Endothelial cell (in vitro differentiated cells): Measurements from ENCODE around the gene IGFBP5. TPM values are rescaled to one million over a fixed set of nuclear protein-coding genes. Genes with fewer than 3 reads are reported as not detected.

Experiments
- DNase-seq: peaks from one replicate; pipeline ENCODE4 v3.0.0; 2021; ENCODE audit warnings: low spot score
- H3K27ac Mint-ChIP-seq: one replicate; pipeline ENCODE4 v1.8.0; 2021; ENCODE audit warnings: mixed read lengths, inconsistent platforms; ENCODE audit not compliant: unreplicated experiment
- H3K27me3 Mint-ChIP-seq: one replicate; pipeline ENCODE4 v1.8.0; 2021; ENCODE audit warnings: mild to moderate bottlenecking, moderate library complexity, mixed read lengths, inconsistent platforms; ENCODE audit not compliant: unreplicated experiment
- H3K36me3 Mint-ChIP-seq: one replicate; pipeline ENCODE4 v1.8.0; 2021; ENCODE audit warnings: mild to moderate bottlenecking, low read depth, mixed read lengths, inconsistent platforms; ENCODE audit not compliant: unreplicated experiment
- H3K4me1 Mint-ChIP-seq: one replicate; pipeline ENCODE4 v1.8.0; 2021; ENCODE audit warnings: mild to moderate bottlenecking, mixed read lengths, inconsistent platforms; ENCODE audit not compliant: unreplicated experiment
- H3K4me3 Mint-ChIP-seq: one replicate; pipeline ENCODE4 v1.8.0; 2021; ENCODE audit warnings: mild to moderate bottlenecking, mixed read lengths, inconsistent platforms; ENCODE audit not compliant: unreplicated experiment
- H3K9me3 Mint-ChIP-seq: one replicate; pipeline ENCODE4 v1.8.0; 2021; ENCODE audit warnings: mixed read lengths, inconsistent platforms; ENCODE audit not compliant: unreplicated experiment
- total RNA-seq: library from RNA; stranded (reverse); fragmentation: NEBNext Ultra II Directional; extraction: Animal tissue kit (Norgen Biotek cat#: 25700); gene quantifications from one replicate; pipeline ENCODE4 v1.2.1, GENCODE V29; 2021; ENCODE audit not compliant: unreplicated experiment
- TF ChIP-seq, protein P1 (sequence below): fragments of 200-600 bp; sonication (generic); IDR thresholded peaks from one replicate; pipeline ENCODE4 v1.5.0; 2021; ENCODE audit warnings: antibody characterized with exemption; ENCODE audit not compliant: unreplicated experiment

The IGFBP5 gene
- total RNA-seq, 1 donor from 2014 or later, result 7.2 TPM

DNA sequence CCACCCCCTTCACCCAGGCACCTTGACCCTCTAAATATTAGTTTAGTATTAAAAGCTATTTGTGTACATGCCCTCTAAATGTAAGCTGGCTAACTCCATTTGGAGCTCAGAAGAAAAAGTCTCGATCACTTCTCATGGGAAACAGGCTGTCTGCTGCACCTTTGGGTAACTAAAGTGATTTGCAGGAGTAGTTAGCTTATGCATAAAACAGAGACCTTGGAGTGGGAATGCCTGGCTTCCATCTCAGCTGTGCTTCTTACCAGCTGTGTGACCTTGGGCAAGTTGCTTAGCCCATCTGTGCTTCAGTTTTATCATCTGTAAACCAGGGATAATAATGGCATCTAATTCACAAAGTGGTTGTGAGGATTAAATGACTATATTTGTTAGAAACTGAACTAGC, 32.2 kb downstream of the IGFBP5 start:
- TF ChIP-seq, protein P1, sequence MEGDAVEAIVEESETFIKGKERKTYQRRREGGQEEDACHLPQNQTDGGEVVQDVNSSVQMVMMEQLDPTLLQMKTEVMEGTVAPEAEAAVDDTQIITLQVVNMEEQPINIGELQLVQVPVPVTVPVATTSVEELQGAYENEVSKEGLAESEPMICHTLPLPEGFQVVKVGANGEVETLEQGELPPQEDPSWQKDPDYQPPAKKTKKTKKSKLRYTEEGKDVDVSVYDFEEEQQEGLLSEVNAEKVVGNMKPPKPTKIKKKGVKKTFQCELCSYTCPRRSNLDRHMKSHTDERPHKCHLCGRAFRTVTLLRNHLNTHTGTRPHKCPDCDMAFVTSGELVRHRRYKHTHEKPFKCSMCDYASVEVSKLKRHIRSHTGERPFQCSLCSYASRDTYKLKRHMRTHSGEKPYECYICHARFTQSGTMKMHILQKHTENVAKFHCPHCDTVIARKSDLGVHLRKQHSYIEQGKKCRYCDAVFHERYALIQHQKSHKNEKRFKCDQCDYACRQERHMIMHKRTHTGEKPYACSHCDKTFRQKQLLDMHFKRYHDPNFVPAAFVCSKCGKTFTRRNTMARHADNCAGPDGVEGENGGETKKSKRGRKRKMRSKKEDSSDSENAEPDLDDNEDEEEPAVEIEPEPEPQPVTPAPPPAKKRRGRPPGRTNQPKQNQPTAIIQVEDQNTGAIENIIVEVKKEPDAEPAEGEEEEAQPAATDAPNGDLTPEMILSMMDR, result no peak
- DNase-seq, result no peak
- no peak overlapping the region for H3K4me3 Mint-ChIP-seq
- H3K9me3 Mint-ChIP-seq, result no peaks in the 10 kb centered on the region
- no peak overlapping the region for H3K27ac Mint-ChIP-seq
- peaks cover 41% of the 10 kb centered on the region for H3K36me3 Mint-ChIP-seq
- peaks cover 9% of the 10 kb centered on the region for H3K27me3 Mint-ChIP-seq
- H3K4me1 Mint-ChIP-seq, result peaks cover 28% of the 10 kb centered on the region

DNA sequence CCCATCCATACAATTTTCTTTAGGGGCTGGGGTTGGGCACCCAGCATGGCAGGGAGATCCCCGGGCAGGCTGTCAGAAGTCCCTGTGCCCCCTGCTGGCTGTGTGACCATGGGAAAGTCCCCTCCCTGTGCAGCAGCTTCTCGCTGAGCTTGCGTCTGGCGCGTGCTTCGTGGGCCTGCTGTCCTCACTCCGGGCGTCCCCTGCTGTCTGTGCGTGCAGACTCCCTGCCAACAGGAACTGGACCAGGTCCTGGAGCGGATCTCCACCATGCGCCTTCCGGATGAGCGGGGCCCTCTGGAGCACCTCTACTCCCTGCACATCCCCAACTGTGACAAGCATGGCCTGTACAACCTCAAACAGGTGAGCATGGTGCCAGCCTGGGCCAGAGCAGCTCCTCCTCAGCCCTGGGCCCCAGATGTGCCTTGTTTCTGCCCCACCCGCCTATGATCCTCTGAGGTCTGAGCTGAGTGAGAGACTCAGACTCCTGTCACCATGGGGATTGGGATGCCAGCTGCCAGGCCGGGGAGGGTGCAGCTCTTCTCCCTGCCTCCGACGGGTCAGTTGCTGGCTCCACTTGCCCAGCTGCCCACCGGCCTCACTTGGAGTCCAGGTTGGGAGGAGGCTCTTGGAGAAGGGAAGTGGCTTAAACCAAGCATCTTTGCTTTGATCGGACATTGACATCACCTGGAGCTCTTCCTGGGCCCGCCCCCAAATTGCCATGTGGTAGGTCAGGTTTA, 33.5 kb downstream of the IGFBP5 start:
- Mint-ChIP-seq H3K9me3 (no peaks in the 10 kb centered on the region), H3K36me3 (peaks cover 49% of the 10 kb centered on the region)

DNA sequence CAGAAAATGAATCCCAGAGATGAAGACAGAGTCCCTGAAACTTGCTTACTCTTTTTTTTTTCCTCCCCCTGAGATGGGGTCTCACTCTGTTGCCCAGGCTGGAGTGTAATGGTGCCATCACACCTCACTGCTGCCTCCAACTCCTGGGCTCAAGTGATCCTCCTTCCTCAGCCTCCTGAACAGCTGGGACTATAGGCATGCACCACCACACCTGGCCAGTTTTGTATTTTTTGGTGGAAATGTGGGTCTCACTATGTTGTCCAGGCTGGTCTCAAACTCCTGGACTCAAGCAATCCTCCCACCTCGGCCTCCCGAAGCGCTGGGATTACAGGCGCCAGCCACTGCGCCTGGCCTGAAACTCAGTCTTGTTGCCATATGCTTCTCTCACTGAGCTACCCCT, 34.3 kb downstream of the IGFBP5 start:
- no peak for DNase-seq
- H3K36me3 Mint-ChIP-seq, result peaks cover 56% of the 10 kb centered on the region
- peak overlapping the region; percentile 59 for H3K4me3 Mint-ChIP-seq
- H3K27ac Mint-ChIP-seq, result peak overlapping the region; percentile 67
- peaks cover 7% of the 10 kb centered on the region for H3K27me3 Mint-ChIP-seq
- peaks cover 46% of the 10 kb centered on the region for H3K4me1 Mint-ChIP-seq
- no peaks in the 10 kb centered on the region for H3K9me3 Mint-ChIP-seq
- TF ChIP-seq, protein P1, result no peak

More for the DNA sequence above, 33.5 kb downstream of the IGFBP5 start:
- Mint-ChIP-seq H3K4me3 (peak overlapping the region; percentile 47), H3K4me1 (peaks cover 40% of the 10 kb centered on the region), H3K27ac (peak overlapping the region; percentile 72), H3K27me3 (peaks cover 7% of the 10 kb centered on the region)
- TF ChIP-seq, protein P1, result no peak
- no peak for DNase-seq

DNA sequence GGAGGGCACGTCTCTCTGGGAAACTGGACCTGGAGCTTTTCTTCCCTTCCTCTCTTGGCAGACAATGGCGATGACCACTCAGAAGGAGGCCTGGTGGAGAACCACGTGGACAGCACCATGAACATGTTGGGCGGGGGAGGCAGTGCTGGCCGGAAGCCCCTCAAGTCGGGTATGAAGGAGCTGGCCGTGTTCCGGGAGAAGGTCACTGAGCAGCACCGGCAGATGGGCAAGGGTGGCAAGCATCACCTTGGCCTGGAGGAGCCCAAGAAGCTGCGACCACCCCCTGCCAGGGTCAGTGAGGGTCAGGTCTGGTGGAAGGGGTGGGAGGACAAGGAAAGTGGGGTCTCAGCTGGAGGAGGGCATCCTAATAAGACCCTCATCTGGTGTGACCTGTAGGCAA, 34.9 kb downstream of the IGFBP5 start:
- Mint-ChIP-seq H3K36me3 (peaks cover 58% of the 10 kb centered on the region), H3K27me3 (peaks cover 7% of the 10 kb centered on the region), H3K27ac (peak overlapping the region; percentile 67), H3K4me1 (peaks cover 48% of the 10 kb centered on the region), H3K9me3 (no peaks in the 10 kb centered on the region), H3K4me3 (peak overlapping the region; percentile 59)
- TF ChIP-seq, protein P1, result no peak
- DNase-seq, result no peak

DNA sequence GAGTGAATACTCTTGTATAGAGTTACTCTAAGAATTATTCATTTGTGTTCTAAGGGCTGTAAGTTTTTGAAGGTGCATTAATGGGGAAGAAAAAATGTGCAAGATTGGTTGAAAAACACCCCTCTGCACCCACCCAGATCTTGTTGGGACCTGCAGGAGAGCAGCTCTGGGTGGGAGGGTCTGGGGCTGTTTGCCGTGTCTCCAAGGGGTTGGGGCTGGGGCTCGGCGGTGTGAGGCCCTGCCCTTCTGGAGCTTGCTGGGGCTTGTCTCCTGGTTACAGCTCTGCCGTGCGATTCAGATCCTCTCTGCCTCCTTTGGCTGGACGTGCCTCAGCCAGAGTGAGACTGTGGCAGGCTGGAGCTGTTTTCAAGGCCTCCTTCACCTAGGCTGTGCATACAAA, 36.1 kb downstream of the IGFBP5 start:
- peaks cover 62% of the 10 kb centered on the region for H3K36me3 Mint-ChIP-seq
- H3K4me3 Mint-ChIP-seq, result peak overlapping the region; percentile 54
- peaks cover 52% of the 10 kb centered on the region for H3K4me1 Mint-ChIP-seq
- DNase-seq, result no peak
- no peaks in the 10 kb centered on the region for H3K9me3 Mint-ChIP-seq
- H3K27me3 Mint-ChIP-seq, result peaks cover 7% of the 10 kb centered on the region
- H3K27ac Mint-ChIP-seq, result peak overlapping the region; percentile 41
- TF ChIP-seq, protein P1, result no peak
